HUDEP-2 (cell line): ENCODE measurements around the gene SRSF11.
A peak's percentile ranks its signal among the peaks of the same experiment; 100 is the strongest.
"Not testable (repeated sequence)": the region's sequence is repeated elsewhere in the genome, so short reads cannot be mapped to it uniquely, and the experiment has no call there.

Source experiments
- DNase-seq, 76 experiments: peaks; one replicate each; lab custom pipeline; 2025; ENCODE audit not compliant: unreplicated experiment in 76 of 76; lab: John Stamatoyannopoulos, UW

The SRSF11 gene, protein sequence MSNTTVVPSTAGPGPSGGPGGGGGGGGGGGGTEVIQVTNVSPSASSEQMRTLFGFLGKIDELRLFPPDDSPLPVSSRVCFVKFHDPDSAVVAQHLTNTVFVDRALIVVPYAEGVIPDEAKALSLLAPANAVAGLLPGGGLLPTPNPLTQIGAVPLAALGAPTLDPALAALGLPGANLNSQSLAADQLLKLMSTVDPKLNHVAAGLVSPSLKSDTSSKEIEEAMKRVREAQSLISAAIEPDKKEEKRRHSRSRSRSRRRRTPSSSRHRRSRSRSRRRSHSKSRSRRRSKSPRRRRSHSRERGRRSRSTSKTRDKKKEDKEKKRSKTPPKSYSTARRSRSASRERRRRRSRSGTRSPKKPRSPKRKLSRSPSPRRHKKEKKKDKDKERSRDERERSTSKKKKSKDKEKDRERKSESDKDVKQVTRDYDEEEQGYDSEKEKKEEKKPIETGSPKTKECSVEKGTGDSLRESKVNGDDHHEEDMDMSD

DNA sequence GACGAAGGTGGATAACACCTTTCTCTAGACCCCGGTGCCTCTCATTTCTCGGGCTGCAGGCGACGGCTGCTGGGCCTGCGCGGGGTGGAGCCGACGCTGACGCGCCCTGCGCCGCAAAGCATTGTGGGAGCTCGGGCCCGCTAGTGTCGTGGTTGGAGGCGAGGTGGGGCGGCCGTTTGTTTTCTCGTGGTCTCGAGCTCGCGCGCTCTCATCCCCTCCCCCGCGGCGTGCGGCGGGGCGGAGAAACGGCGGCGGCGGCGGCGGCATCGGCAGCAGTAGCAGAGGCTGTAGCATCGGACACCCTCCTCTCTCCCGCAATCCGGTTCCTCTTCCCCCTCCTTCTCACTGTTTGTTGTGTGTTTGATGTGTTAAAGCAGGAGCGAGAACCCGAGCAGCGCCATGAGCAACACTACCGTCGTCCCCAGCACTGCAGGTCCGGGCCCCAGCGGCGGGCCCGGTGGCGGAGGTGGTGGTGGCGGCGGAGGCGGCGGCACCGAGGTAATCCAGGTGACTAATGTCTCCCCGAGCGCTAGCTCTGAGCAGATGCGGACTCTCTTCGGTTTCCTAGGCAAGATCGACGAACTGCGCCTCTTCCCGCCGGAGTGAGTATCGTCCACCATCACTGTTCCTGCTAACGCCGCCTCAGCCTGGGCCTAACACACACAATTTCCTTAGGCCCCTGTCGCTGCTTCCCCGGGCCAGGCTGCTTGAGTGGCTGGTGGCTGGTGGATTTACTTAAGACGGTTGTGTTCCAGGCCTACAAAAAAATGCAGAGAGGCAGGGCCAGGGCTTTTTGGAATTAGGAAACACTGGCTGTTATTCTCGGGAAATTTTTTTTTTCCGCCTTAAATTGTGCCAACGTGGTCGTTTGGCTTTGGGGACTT lies at the start of gene SRSF11:
Gene SRSF11 (plus strand): TSS at position 143 of the 884 bp plus-strand sequence. CDS start 257 bp downstream, at position 400.
- DNase-seq: peak in 74 of 76 experiments; percentile 26 to 95 (median 89)

DNA sequence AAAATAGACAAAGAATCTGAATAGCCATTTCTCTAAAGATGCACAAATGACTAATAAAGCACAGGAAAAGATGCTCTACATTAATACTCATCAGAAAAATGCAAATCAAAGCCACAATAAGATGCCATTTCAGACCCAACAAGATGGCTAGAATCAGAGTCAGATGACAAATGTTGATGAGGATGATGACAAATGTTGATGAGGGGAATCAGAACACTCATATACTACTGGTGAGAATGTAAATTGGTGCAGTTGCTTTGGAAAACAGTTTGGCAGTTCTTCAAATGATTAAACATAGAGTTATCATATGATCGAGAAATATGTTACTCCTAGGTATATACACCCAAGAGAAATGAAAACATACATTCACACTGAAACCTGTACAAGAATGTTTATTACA lies 49.7 kb upstream of the SRSF11 start:
- no peak for DNase-seq

- not testable (repeated sequence) for DNase-seq
Observed at GRCh38 chr1:70185181-70185580, 36.0 kb upstream of the SRSF11 start.

GRCh38 chr1:70188522-70188921 lies 32.7 kb upstream of the SRSF11 start:
- DNase-seq: no peak

- no peak for DNase-seq
Observed at GRCh38 chr1:70190180-70190579, 31.0 kb upstream of the SRSF11 start.

DNA sequence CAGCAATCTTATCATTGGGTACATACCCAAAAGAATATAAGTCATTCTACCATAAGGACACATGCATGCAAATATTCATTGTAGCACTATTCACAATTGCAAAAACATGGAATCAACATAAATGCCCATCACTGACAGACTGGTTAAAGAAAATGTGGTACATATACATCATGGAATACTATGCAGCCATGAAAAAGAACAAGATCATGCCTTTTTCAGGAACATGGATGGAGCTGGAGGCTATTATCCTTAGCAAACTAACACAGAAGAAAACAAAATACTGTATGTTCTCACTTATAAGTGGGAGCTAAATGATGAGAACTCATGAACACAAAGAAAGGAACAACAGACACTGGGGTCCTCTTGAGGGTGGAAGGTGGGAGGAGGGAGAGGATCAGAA lies 28.7 kb upstream of the SRSF11 start:
- not testable (repeated sequence) for DNase-seq

GRCh38 chr1:70194601-70195000 lies 26.6 kb upstream of the SRSF11 start:
- DNase-seq: no peak

DNA sequence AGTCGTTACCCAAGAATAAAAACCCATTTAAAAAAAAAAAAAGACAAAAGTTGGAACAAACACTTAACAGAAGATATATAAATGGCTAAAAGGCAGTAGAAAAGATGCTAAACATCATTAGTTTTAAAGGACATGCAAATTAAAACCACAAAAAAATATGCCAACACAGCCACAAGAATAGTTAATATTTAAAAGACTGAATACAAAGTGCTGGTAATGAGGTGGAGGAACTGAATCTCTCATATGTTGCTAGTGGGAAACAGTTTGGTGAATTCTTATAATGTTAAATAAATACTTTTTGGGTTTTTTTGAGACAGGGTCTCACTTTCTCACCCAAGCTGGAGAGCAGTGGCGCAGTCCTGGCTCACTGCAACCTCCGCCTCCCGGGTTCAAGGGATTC lies 25.8 kb upstream of the SRSF11 start:
- DNase-seq: no peak

DNA sequence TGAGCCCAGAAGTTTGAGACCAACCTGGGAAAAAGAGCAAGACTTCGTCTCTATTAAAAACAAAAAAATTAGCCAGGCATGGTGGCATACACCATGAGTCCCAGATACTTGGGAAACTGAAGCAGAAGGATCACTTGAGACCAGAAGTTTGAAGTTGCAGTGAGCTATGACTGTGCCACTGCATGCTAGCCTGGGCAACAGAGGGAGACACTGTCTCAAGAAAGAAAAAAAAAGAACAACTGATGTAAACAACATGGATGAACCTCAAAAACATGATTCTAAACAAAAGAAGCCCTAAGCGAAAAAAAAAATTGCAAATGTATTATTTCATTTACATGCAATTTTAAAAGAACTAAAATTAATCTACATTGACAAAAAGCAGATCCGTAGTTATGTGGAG lies 24.8 kb upstream of the SRSF11 start:
- peak in 2 of 76 experiments; percentile 1 to 4 for DNase-seq

- DNase-seq: no peak
Observed at GRCh38 chr1:70200065-70200464, 21.1 kb upstream of the SRSF11 start.

DNA sequence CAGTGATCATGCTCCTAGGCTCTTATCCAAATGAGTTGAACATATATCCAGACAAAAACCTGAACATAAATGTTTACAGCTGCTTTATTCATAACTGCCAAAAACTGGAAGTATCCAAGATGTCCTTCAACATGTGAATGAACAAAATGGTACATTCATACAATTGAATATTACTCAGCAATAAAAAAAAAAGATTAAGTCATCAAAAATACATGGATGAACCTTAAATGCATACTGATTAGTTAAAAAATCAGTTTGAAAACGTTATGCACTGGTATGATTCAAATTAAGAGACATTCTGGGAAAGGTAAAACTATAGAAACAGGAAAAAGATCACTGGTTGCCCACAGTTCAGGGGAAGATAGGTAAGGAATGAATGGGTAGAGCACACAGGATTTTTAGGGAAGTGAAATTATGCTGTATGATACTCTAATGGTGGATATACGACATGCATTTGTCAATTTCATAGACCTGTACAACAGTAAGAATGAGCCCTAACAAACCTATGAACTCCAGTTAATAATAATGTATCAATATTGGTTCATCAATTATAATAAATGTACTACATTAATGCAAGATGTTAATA lies 18.9 kb upstream of the SRSF11 start:
- DNase-seq: no peak

- DNase-seq: no peak
Observed at GRCh38 chr1:70204139-70204538, 17.0 kb upstream of the SRSF11 start.

DNA sequence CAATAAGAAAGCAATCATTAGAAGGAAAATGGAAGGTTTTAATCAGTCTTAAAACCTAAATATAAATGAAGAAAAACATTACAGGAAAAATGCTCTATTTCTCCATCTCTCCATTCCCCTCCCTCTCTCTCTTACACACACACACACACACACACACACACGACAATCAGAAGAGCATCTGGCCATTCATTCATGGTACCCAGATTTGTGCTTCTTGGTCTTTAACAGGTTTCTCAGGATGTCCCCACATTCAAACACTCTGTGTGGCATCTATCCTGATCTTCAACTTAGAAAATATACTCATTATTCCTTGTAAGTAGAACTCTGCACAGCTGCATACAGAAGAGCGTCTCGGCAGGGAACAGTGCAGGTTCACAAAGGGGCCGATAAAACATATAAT lies 16.6 kb upstream of the SRSF11 start:
- peak in 2 of 76 experiments; percentile 2 to 16 for DNase-seq

DNA sequence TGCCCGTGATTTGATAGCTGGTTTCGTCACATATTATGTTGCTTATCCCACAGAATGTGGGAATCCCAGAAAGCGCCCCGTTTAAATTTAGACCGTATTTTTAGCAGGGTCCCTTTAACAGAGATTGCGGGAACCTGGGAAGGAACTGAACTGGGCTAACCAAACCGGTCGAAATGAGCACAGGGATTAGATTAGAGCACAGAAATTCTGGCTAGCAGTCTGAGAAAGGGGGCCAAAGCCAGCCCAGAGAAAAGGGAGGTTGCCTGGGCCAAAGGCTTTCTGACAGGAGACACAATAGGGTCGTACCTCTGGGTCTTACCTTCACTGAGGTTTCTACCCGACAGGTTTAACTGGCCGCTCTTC lies 16.1 kb upstream of the SRSF11 start:
- peak in 1 of 76 experiments; percentile 29 for DNase-seq

- DNase-seq: peak in 75 of 76 experiments; percentile 17 to 95 (median 89)
Observed at GRCh38 chr1:70205434-70206118, 15.6 kb upstream of the SRSF11 start, which contains the start of gene LRRC40. LRRC40 (minus strand) TSS chr1:70205579; CDS start chr1:70205540, 39 bp downstream.

DNA sequence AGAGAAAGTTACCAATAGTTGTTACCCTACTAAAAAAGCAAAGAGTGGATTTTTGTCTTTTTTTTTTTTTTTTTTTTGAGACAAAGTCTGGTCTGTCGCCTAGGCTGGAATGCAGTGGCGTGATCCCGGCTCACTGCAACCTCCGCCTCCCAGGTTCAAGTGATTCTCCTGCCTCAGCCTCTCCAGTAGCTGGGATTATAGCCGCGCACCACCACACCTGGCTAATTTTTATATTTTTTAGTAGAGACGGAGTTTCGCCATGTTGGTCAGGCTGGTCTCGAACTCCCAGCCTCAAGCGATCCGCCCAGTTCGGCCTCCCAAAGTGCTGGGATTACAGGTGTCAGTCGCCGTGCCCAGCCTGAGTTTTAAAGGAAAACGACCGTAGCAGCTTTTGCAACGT lies 14.3 kb upstream of the SRSF11 start:
- DNase-seq: not testable (repeated sequence)

GRCh38 chr1:70207492-70207891 lies 13.7 kb upstream of the SRSF11 start:
- DNase-seq: no peak

GRCh38 chr1:70208292-70208691 lies 12.9 kb upstream of the SRSF11 start:
- DNase-seq: no peak

DNA sequence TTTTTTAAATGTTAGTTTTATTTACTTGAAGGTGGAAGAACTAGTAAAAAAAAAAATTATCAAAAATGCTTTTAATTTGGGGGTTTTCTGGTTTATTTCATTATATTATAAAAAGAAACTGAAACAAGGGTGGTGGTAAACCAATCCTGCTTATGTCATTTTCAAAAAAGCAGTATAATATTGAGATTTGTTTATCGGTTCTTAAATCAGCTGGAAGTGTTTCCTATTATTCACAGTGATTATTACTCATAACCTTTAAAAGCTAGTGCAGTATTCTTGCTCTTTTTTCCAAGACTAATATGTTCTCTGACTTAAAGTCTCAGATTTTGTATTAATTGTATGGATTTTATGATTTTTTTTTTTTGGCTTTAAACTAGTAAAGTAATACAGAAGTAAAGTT lies 10.4 kb upstream of the SRSF11 start:
- no peak for DNase-seq

DNA sequence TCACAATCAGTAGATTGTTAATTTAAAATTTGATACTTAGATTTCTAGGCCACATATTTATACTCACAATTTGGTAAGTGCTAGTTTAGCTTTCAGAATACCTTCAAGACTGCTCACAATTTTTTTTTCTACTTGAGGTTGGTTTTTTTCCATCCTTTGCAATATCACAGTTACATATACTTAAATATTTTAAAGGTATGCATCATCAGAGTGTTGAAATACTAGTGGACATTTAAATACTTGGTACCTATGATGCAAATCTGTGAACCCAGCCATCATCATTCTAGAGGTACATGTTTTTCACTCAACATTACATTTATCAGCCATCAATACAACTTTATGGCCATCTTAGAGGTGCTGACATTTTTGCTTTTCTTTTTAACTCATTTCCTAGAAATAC lies 9.6 kb upstream of the SRSF11 start:
- DNase-seq: no peak
